ENCODE results near the gene MGAT3. TPM values are rescaled to one million over a fixed set of nuclear protein-coding genes. Genes with fewer than 3 reads are reported as not detected.

The MGAT3 gene
- total and polyA plus RNA-seq, 9 of the 15 experiments (the other 6 are each of a cell fraction or from before 2014, with no cell fraction given) = 0.10 to 11.5 (median 4.6) TPM

DNA sequence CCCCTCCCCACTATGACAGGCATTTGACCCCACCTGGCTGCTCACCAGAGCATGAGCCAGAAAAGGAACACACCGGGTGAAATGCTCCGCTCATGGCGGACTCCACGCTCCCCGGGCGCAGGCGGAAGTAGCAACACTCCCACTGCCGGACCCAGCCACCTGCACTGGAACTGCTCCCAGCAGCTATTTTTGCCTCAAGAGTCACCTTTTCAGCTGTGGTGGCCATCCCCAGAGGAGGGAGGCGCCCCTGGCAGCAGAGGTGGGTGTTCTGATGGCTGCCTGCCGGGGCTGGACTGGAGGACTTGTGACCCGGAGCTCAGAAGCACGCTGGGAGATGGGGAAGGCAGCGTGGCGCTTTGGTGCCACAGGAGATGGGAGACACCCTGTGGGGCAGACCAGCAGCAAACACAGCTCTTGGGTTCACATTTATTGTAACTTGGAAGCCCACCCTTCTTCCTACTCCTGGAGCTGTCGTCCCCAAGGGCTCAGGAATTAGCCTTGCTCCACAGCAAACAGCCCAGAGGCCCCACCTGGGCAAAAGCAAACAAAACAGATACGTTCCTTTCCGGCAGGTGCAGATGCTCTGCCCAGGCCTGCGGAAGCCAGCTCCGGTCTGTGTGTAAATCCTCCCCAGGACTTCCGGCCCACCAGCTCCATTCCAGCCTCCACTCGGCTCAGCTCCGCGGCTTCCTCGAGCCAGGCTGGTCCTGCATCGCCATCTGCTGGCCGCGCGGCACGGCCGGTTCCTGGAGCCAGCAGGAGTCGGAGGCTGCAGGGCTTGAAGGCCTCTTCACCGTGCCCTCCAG lies 72.1 kb downstream of the MGAT3 start (continued):
- TF ChIP-seq, protein P1, sequence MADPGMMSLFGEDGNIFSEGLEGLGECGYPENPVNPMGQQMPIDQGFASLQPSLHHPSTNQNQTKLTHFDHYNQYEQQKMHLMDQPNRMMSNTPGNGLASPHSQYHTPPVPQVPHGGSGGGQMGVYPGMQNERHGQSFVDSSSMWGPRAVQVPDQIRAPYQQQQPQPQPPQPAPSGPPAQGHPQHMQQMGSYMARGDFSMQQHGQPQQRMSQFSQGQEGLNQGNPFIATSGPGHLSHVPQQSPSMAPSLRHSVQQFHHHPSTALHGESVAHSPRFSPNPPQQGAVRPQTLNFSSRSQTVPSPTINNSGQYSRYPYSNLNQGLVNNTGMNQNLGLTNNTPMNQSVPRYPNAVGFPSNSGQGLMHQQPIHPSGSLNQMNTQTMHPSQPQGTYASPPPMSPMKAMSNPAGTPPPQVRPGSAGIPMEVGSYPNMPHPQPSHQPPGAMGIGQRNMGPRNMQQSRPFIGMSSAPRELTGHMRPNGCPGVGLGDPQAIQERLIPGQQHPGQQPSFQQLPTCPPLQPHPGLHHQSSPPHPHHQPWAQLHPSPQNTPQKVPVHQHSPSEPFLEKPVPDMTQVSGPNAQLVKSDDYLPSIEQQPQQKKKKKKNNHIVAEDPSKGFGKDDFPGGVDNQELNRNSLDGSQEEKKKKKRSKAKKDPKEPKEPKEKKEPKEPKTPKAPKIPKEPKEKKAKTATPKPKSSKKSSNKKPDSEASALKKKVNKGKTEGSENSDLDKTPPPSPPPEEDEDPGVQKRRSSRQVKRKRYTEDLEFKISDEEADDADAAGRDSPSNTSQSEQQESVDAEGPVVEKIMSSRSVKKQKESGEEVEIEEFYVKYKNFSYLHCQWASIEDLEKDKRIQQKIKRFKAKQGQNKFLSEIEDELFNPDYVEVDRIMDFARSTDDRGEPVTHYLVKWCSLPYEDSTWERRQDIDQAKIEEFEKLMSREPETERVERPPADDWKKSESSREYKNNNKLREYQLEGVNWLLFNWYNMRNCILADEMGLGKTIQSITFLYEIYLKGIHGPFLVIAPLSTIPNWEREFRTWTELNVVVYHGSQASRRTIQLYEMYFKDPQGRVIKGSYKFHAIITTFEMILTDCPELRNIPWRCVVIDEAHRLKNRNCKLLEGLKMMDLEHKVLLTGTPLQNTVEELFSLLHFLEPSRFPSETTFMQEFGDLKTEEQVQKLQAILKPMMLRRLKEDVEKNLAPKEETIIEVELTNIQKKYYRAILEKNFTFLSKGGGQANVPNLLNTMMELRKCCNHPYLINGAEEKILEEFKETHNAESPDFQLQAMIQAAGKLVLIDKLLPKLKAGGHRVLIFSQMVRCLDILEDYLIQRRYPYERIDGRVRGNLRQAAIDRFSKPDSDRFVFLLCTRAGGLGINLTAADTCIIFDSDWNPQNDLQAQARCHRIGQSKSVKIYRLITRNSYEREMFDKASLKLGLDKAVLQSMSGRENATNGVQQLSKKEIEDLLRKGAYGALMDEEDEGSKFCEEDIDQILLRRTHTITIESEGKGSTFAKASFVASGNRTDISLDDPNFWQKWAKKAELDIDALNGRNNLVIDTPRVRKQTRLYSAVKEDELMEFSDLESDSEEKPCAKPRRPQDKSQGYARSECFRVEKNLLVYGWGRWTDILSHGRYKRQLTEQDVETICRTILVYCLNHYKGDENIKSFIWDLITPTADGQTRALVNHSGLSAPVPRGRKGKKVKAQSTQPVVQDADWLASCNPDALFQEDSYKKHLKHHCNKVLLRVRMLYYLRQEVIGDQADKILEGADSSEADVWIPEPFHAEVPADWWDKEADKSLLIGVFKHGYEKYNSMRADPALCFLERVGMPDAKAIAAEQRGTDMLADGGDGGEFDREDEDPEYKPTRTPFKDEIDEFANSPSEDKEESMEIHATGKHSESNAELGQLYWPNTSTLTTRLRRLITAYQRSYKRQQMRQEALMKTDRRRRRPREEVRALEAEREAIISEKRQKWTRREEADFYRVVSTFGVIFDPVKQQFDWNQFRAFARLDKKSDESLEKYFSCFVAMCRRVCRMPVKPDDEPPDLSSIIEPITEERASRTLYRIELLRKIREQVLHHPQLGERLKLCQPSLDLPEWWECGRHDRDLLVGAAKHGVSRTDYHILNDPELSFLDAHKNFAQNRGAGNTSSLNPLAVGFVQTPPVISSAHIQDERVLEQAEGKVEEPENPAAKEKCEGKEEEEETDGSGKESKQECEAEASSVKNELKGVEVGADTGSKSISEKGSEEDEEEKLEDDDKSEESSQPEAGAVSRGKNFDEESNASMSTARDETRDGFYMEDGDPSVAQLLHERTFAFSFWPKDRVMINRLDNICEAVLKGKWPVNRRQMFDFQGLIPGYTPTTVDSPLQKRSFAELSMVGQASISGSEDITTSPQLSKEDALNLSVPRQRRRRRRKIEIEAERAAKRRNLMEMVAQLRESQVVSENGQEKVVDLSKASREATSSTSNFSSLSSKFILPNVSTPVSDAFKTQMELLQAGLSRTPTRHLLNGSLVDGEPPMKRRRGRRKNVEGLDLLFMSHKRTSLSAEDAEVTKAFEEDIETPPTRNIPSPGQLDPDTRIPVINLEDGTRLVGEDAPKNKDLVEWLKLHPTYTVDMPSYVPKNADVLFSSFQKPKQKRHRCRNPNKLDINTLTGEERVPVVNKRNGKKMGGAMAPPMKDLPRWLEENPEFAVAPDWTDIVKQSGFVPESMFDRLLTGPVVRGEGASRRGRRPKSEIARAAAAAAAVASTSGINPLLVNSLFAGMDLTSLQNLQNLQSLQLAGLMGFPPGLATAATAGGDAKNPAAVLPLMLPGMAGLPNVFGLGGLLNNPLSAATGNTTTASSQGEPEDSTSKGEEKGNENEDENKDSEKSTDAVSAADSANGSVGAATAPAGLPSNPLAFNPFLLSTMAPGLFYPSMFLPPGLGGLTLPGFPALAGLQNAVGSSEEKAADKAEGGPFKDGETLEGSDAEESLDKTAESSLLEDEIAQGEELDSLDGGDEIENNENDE (IDR thresholded peaks at IDR 0.05; ENCODE audit: low read depth, low read length) = no peak
- no peak for TF ChIP-seq KLF1 (tag; IDR thresholded peaks at IDR 0.05)
- TF ChIP-seq, protein P2, sequence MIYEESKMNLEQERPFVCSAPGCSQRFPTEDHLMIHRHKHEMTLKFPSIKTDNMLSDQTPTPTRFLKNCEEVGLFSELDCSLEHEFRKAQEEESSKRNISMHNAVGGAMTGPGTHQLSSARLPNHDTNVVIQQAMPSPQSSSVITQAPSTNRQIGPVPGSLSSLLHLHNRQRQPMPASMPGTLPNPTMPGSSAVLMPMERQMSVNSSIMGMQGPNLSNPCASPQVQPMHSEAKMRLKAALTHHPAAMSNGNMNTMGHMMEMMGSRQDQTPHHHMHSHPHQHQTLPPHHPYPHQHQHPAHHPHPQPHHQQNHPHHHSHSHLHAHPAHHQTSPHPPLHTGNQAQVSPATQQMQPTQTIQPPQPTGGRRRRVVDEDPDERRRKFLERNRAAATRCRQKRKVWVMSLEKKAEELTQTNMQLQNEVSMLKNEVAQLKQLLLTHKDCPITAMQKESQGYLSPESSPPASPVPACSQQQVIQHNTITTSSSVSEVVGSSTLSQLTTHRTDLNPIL (CRISPR knock-in tag; IDR thresholded peaks at IDR 0.05) = no peak
- TF ChIP-seq ZNF507 (tag; conservative IDR thresholded peaks at IDR 0.05) = no peak
- no peak for TF ChIP-seq E2F3 (CRISPR knock-in tag; IDR thresholded peaks at IDR 0.05)
- TF ChIP-seq ZBTB1 (CRISPR knock-in tag; IDR thresholded peaks at IDR 0.05; ENCODE audit: borderline replicate concordance, low read depth) = no peak
- TF ChIP-seq, protein P3, sequence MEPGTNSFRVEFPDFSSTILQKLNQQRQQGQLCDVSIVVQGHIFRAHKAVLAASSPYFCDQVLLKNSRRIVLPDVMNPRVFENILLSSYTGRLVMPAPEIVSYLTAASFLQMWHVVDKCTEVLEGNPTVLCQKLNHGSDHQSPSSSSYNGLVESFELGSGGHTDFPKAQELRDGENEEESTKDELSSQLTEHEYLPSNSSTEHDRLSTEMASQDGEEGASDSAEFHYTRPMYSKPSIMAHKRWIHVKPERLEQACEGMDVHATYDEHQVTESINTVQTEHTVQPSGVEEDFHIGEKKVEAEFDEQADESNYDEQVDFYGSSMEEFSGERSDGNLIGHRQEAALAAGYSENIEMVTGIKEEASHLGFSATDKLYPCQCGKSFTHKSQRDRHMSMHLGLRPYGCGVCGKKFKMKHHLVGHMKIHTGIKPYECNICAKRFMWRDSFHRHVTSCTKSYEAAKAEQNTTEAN (CRISPR knock-in tag; IDR thresholded peaks at IDR 0.05) = peak; percentile 82; the same call in 1 of the 2 replicates
- TF ChIP-seq, protein P4, sequence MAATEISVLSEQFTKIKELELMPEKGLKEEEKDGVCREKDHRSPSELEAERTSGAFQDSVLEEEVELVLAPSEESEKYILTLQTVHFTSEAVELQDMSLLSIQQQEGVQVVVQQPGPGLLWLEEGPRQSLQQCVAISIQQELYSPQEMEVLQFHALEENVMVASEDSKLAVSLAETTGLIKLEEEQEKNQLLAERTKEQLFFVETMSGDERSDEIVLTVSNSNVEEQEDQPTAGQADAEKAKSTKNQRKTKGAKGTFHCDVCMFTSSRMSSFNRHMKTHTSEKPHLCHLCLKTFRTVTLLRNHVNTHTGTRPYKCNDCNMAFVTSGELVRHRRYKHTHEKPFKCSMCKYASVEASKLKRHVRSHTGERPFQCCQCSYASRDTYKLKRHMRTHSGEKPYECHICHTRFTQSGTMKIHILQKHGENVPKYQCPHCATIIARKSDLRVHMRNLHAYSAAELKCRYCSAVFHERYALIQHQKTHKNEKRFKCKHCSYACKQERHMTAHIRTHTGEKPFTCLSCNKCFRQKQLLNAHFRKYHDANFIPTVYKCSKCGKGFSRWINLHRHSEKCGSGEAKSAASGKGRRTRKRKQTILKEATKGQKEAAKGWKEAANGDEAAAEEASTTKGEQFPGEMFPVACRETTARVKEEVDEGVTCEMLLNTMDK (IDR thresholded peaks at IDR 0.05; ENCODE audit: borderline replicate concordance, insufficient read depth, low read depth, low read length, poor library complexity, severe bottlenecking) = peak; percentile 83
